HG03378 (cell line): ENCODE measurements around the gene PGAP6.
"Not testable (repeated sequence)": the region's sequence is repeated elsewhere in the genome, so short reads cannot be mapped to it uniquely, and the experiment has no call there.

Experiments used
- ATAC-seq: cut with Tn5 transposase; IDR thresholded peaks from one replicate; pipeline ENCODE4 v1.9.1; 2021; ENCODE audit warnings: mild to moderate bottlenecking, moderate library complexity; ENCODE audit not compliant: unreplicated experiment

PGAP6 gene

DNA sequence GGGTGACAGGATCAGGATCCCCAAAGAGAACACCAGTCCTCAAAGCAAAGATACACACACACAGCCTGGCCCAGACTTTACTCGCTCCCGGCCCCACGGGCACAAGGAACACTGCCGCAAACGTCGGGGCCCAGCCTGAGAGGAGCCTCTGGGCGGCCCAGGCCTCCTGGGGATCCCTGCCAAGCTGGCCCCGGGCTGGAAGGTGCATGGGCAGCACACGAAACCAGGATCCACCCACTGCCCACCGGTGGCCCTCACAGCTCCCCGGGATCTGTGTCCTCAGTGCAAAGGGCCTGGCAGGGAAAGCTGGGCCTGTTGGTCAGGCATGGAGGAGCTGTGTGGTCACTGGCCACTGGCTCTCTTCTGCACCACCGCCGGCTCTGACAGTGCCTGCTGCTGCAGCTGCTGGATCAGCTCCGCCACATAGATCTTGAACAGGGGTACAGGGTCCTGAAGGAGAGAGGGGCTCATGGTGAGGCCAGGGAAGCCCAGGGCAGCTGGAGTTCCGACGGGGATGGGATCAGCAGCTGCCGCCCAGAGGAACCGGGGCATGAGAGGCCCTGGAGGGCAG is 14.4 kb downstream of the PGAP6 start:
- no peak for ATAC-seq

DNA sequence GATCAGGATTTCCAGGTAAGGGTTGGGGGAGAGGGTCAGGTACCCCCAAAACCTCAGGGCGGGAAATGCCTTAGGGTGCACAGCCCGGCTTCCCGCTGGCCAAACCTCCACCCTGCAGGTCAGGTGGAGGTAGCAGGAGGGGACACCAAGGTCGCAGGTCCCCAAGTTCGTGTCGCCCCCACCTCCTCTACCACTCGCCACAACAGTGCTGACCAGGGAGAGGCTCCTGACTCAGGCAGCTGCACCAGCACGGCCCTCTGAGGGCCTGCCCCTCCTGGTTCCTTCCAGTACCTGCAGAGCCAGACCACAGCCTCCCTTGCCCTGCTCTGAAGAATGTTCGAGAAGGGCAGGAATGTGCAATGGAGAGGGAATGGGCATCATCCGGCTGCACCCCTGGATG is 15.3 kb downstream of the PGAP6 start:
- no peak for ATAC-seq

DNA sequence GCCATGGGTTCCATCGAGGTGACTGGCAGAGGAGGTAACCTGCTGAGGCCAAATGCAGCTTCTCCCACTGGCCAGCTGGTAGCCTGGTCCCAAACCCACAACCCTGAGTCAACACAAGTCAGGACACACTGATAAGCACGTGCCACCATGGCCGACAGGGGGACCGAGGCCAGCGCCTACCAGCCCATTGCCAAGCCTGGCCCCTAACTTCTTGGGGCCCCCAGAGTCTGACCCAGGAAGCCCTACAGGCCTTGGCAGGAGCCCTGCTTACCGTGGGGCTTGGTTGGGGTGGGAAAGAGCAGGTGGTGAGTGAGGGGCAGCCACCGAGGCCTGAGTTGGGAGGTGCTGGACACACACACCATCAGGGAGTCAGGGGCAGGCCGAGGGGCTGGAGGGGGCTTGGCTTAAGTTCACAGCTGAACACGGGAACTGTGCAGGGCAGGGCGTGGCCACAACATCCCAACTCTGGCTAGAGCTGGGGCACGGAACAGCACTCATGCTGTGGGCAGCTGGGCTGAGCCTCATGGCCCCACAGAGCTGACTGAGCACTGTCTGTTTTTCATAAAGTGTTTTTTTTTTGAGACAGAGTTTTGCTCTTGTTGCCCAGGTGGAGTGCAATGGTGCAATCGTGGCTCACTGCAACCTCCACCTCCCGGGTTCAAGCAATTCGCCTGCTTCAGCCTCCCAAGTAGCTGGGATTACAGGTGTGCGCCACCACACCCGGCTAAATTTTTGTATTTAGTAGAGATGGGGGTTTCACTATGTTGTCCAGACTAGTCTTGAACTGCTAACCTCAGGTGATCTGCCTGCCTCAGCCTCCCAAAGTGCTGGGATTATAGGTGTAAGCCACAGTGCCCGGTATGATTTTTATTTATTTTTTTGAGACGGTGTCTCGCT is 16.9 kb downstream of the PGAP6 start:
- no peak for ATAC-seq

DNA sequence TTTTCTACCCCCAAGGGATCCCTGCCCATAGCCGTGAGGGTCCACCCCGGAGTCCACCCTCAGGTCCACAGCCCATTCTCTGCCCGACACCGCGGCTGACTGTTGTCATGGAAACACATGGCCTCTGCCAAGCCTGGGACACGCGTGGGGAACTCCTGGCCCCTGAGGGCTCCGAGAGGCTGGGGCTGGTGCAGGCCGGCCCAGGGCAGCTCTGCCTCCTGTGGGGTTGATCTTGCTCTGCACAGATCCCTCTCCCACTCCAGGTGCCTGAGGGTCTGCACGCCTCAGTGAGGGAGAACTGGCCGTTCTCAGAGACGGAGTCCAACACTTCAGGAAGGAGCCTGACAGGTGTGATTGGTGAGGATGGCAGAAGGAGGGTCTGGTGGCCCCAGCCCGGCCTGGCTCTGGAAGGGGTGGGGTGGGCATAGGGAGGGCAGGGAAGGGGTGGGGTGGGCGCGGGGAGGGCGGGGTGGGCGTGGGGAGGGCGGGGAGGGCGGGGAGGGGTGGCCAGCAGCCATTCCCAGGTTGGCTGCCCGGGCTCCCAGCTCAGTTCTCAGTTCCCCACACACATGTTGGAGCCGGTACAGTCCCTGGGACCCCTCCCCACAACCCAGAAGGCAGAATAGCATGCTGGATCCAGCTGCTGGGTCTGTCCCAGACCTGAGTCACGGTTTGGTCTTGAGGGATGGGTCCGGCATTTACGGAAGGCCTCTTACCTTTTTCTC is 17.9 kb downstream of the PGAP6 start:
- no peak for ATAC-seq

DNA sequence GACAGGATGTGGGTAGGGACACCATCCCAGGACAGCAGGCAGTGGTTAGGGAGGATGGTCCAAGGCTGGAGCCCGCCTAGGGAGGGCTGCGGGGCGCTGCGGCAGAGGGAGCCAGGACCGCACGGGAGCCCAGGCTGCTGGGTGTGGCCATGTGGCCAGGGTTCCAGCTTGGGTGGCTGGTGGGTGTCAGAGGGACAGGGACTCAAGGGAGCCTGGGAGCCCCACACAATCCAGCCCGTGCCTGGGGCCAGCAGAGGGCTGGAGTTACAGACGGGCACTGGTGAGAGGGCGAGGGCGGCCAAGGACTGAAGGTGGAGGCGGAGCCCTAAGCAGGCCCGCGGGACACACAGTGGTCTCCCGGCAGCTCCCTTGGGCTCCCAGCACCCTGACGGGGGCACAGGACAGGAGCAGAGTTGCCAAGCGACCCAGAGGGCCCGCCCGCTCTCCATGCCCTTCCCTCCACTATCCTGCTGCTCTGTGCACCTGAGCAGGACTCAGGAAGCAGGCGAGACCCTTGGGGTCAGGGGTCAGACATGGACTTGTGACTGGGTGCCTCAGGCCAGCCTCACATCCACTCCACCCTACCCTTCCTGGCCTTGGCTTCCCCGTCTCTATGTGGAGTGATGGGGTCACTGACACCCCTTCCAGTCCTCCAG is 18.5 kb downstream of the PGAP6 start:
- ATAC-seq = no peak

DNA sequence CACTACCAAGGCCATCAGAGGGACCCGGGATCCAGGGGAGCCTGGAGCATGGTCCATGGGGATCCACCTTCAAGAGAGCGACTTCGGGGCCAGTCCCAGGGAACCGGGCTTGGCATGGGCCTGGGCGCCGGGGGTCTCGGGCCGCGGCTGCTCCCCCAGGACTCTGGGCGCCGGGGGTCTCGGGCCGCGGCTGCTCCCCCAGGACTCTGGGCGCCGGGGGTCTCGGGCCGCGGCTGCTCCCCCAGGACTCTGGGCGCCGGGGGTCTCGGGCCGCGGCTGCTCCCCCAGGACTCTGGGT is 19.1 kb downstream of the PGAP6 start:
- ATAC-seq = not testable (repeated sequence)

DNA sequence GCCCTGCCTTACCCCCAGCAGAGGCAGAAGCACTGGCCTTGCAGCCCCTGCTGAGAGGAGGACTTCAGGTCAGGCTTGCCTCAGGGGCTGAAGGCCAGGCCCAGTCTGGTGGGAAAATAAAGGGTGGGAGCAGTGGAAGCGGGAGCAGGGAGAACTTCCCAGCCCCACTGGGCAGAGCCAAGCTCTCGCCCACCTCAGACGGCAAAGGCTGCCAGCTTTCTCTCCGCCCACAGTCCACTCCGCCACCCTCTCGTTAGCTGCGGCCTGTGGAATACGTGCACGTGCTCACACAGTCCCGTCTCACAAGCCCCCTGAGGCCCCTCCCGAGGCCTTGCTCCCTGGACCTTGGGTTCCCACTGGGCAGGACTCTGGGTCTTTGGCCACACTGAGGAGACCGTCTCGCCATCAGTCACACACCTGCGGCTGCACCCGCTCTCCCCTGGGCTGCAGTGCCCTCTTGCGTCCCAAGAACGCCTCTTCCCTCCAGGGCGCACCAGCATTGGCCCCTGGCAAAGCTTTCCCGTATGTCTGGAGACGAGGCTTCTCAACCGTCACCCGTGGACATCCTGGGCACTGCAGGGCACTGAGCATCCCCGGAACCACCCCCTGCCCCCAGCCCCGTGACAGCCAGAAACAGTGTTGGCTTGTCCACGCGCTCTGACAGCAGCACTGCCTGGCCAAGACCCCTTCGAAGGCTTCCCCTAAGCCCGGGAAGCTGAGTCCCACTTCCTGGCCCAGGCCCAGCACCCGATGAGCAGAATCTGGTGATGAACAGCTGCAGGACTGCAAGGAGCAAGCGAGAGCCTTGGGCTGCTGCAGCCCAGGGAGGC is 19.7 kb downstream of the PGAP6 start:
- no peak for ATAC-seq

DNA sequence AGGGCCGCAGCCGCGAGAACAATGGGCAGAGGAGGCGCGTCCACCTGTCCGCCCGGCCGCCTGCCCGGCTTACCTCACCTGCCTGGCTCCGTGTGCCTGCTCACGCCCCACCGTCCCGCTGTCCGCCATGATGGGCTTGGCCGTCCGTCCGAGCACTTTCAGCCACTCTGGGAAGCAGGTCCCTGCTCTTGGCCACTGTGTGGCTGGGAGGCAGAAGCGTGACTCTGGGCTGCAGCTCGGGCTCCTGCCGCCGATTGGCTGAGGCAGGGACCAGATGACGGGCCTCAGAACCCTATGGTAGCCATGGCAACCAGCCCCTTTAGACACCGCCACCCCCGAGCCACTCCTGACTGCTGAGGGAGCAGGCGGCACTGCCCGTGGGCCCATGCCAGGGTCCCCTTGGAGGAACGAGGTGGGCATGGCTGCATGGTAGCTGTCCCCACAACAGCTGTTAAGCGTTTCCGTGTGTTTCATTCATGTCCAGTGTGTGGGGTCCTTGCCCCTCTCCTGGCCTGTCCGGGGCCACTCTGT is 20.4 kb downstream of the PGAP6 start:
- no peak for ATAC-seq

DNA sequence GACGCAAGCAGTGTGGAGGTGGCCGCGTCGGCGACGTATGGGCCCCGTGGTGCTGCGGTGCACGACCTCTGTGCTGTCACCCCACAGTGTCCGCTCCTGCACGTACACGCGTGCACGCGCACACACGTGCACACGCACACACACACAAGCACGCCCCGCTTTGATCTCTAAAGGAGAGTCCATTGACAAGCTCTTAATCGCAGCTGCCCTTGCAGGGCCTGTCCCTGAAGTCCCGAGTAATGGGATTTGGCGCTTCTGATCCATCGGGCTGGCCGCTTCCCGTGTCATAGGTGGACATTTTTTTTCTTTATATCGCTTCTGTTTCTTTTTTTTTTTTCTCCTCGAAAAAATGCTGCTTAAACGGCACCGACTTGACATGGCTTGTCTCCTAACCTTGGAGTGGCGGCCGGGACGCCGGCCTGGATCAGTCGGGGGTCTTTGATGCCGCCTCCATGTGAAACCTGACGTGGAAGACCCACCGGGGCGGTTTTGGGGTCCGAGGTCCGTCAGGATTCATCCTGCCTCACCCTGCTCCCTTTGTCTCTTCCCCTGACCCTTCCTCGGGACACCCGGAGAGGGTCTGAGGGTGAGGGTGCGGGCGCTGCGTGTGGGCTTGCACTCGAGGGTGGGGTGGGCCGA is 21.0 kb downstream of the PGAP6 start:
- no peak for ATAC-seq

DNA sequence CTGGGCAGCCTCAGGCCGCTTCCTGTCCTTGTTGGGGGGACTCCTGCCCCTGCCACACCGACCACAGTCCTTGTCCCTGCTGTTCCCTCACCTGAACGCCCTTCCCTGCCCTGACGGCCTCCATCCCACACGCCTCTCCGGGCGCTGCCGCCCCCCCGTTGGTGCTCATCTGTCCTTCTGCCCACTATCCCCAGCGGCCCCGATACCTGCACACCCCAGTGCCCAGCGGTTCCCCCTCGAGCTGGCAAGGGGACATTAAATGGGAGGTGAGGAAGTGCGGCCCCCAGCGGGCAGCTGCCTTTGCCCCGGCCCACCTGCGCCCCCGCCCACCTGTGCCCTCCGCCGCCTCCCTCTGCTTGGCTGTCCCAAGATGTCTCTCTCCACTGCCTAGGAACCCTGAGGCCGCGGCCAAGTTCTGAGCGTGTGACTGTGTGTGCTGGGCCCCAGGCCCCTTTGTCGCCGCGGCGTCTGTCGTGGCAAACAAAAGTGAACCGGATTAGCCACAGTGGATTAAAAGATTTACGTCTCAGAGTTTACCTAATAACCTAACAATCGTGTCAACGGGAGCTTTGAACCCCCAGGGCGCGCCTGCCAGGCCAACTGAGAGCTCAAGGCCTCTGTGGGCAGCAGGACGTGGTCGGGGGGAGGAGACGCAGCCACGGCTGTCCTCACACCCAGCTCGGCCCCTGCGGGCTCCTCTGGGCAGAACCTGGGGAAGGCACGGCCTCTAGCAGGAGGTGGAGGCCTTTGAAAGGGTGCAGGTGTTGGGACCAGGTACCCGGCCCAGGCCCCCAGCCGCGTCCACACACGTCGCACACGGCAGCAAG is 21.7 kb downstream of the PGAP6 start:
- ATAC-seq = no peak

DNA sequence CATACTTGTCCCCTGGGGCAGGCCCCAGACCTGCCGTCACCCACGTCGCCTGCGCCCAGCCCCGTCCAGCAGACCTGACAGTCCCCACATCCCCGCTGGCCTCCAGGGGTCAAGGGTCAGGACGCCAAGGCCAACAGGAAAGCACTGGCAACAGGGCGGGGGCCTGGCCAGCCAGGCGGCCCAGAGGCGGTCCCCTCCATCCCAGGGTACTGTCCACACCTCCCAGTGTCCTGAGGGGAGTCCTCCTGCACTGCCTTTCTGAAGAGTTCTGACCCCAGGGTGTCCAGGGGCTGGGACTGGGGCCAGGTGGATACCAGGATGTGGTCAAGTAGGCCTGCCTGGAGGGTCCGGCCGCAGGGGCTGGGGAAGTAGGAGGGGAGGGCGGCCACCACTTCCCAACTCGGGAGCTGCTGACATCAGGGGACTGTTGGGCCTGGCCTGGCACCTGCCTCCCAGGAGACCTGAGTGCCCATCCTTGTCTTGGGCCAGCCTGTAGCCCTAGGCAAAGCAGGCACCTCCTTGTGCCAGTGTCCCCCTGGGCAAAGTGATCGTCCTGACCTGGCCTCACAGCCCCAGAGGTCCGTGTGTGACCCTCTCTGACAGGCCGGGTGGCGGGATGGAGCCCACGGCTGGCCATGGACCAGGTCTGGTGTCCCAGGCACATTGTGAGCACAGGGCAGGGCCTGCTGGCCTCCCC is 22.6 kb downstream of the PGAP6 start:
- ATAC-seq = no peak

DNA sequence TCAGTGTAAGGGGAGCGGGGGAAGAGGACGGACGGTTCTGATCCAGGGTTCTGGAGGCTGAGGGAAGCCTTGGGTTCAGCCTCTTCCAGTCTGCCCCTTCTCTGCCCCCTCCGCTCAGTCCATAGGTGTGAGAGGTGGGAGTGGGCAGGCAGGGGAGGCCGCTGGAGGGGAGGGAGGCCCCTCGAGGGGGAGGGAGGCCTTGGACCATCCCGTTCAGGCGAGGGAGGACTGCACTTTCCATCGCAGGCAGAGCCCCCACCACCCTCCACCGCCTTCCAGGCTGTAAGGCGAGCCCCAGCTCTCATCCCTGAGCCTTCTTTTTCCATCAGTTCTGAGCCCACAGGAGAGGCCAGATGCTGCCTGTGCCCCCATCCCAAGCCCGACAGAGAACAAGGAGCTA is 25.0 kb downstream of the PGAP6 start:
- ATAC-seq = no peak

DNA sequence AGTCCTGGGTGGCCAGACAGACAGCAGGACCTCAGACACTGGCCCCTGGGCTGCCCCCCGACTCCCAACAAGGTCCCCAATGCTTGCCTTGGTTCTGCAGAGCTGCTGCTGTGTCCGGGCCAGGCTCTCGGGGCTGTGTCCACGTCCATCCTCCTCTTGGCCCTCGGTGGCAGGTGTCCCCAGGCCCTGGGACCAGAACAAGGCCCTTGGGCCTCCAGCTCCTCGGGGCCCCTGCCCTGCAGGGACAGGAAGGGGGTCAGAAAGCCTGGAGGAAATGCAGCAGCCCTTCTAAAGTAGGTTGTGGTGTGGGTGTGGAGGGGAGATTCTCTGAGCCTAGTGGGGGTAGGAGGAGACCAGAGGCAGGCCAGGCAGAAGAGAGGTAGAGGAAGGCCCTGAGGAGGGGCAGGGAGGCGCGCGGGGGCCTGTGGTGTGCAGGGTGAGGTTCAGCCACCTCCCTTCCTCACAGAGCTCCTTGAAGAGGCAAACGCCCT is 26.8 kb downstream of the PGAP6 start:
- ATAC-seq = no peak

DNA sequence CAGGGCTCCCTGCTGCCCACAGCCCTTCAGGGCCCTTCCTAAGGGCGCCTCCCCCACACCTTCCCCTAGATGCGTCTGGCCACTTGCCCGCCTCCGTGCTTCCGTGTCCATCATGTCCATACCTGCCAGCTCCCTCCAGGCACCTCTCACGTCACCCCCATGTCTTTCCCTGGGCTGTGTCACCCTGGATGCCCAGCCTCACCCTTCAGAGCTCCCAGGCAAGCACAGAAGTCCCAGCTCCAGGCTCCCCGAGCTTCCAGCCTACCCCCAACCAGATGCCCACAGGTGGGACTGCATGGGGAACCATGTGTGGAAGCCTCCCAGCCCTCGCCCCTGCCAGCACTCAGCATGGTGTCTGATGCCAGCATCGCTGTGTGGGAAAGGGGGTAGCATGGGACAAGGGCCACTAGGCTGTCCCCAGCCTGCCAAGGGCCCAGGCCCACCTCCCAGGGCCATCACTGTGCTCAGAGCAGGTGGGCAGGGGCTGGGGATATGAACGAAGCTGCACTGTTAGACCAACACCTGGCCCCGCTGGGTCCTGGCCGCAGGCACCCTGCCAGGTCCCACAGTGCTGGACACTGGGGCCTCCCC is 27.4 kb downstream of the PGAP6 start:
- no peak for ATAC-seq

DNA sequence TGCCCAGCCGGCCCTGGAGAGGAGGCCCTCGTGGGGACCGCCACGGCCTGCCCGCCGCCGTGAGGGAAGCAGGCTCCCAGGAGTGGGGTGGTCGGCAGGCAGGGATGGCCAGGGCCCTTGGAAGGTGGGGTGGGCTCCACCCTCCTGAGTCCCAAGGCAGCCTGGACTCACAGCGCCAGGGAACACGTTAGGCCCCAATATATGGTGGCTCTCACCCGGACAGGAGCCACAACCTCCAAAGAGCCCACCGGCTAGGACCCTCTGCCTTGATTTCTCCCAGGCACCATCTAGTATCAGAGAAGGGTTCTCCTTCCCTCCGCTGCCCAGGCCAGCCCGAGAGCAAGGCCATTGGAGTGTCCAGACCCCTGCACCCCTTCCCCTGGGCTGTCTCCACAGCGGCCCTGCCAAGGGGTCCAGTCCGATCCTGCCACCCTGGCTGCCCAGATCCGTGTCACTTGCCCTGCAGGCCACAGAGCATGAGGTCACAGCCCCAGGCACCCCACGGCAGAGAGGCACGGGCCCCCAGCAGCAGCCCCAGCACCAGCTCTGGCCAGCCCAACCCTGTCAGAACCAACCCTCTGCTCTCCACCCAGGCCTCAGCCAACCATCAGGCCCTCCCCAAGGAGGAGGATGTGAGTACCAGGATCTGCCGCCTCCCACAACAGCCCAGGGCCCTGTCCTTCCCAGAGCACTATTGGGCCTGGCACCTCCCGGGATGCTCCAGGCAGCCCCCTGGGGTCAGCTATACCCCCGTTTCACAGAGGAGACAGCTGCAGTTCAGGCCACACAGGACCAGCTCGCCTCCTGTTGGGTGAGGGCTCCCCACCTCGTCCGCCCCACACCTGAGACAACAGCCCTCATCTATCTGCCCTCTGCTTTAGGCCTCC is 28.1 kb downstream of the PGAP6 start:
- ATAC-seq = no peak

DNA sequence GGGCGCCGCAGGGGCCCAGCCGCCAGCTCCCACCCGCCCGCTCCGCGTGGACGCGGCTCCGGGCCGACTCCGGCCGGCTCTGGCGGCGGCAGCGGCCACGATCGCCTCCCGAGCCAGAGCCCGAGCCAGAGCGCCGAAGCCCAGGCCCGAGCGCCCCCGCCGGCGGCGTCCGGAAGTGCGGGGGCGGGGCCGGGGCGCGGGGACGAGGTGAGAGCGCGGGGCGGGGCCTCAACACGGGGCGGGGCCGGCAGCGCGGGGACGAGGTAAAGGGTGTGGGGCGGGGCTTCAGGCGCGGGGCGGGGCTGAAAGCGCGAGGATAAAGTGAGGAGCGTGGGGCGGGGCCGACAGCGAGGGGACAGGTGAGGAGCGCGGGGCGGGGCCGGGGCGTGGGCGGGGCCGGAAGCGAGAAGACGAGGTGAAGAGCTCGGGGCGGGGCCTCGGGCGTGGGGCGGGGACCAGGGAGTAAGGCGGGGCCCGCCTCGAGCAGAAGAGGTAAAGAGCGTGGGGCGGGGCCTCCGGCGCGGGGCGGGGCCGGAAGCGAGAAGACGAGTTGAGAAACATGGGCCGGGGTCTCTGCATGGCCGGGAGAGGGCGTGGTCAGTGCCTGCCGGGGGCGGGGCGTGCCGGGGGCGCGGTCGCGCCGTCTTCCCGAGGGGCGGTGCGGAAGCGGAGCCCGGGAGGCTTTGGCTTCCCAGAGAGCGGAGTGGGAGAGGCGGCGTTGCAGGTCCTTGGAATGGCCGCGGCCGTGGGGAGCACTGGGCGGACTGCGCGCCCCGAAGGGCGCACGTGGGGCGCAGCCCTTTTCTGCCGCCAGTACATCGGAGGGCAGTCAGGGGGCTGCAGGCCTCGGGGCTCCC is 29.0 kb downstream of the PGAP6 start, which contains the start of gene AXIN1:
Gene AXIN1, minus strand, starts transcription at position 177 of the 857 bp plus-strand sequence. CDS start 5,698 bp downstream, outside the sequence.
- ATAC-seq = no peak
